Hypothalamus (tissue), 51 donors: ENCODE measurements around the gene USP2.
"Not testable (repeated sequence)": the region's sequence is repeated elsewhere in the genome, so short reads cannot be mapped to it uniquely, and the experiment has no call there.

Experiments used
- DNase-seq, 51 donors: peaks; one replicate each; lab custom pipeline; 2025; lab: John Stamatoyannopoulos, UW

Gene USP2

GRCh38 chr11:119414734-119415133, 33.2 kb upstream of the USP2 start:
- DNase-seq = no peak

- no peak for DNase-seq
These were observed 32.8 kb upstream of the USP2 start for GRCh38 chr11:119414321-119414720.

- DNase-seq = no peak
These were observed 30.6 kb upstream of the USP2 start for GRCh38 chr11:119412072-119412471.

- no peak for DNase-seq
These were observed 29.0 kb upstream of the USP2 start for GRCh38 chr11:119410501-119410900.

- DNase-seq = no peak
These were observed 28.2 kb upstream of the USP2 start for GRCh38 chr11:119409731-119410130.

GRCh38 chr11:119406005-119406404, 24.5 kb upstream of the USP2 start:
- no peak for DNase-seq

GRCh38 chr11:119405448-119405847, 24.0 kb upstream of the USP2 start:
- DNase-seq = not testable (repeated sequence)

GRCh38 chr11:119404872-119405271, 23.4 kb upstream of the USP2 start:
- no peak for DNase-seq

GRCh38 chr11:119403021-119403420, 21.5 kb upstream of the USP2 start:
- no peak for DNase-seq

- no peak for DNase-seq
These were observed 21.0 kb upstream of the USP2 start for GRCh38 chr11:119402470-119402869.

- DNase-seq = no peak
These were observed 19.4 kb upstream of the USP2 start for GRCh38 chr11:119400860-119401259.

GRCh38 chr11:119397740-119398139, 16.2 kb upstream of the USP2 start:
- no peak for DNase-seq

GRCh38 chr11:119396835-119397234, 15.3 kb upstream of the USP2 start:
- DNase-seq = no peak

- no peak for DNase-seq
These were observed 9.8 kb upstream of the USP2 start for GRCh38 chr11:119391275-119391674.

GRCh38 chr11:119389611-119390254, 8.2 kb upstream of the USP2 start:
- no peak for DNase-seq

- DNase-seq = no peak
These were observed 6.6 kb upstream of the USP2 start for GRCh38 chr11:119388103-119388502.

- DNase-seq = no peak
These were observed 2.8 kb upstream of the USP2 start for GRCh38 chr11:119384332-119384731.

GRCh38 chr11:119382513-119382912, 1.0 kb upstream of the USP2 start:
- not testable (repeated sequence) for DNase-seq

- no peak for DNase-seq
These were observed 611 bp upstream of the USP2 start for GRCh38 chr11:119382101-119382500.

- DNase-seq = no peak
These were observed 686 bp downstream of the USP2 start for GRCh38 chr11:119380827-119381180.

GRCh38 chr11:119380160-119380826, 1.2 kb downstream of the USP2 start:
- no peak for DNase-seq

- no peak for DNase-seq
These were observed 2.5 kb downstream of the USP2 start for GRCh38 chr11:119378851-119379465.
